Cardiac fibroblast (primary cell): ENCODE data around the gene RNU6-1.

ENCODE experiments used
- DNase-seq, 2 donors: peaks; one replicate each; pipeline versions ENCODE4 v3.0.0 to v3.0.0-alpha.2; 2010; ENCODE audit warnings: low read depth in 2 of 2
- H3K4me3 ChIP-seq, 2 donors: replicated peaks in 1 of 2; 1 replicate in 1 of 2; 2 replicates in 1 of 2; pipeline ENCODE4 v1.5.1; 2011; ENCODE audit warnings: low read depth in 2 of 2, low read length in 2 of 2, mild to moderate bottlenecking in 2 of 2, moderate library complexity in 1 of 2
- CTCF ChIP-seq: IDR thresholded peaks from one replicate; pipeline ENCODE4 v1.5.1; 2011; ENCODE audit warnings: low read depth, mild to moderate bottlenecking, low read length, inconsistent platforms

Gene RNU6-1

GRCh38 chr15:67831363-67831762 is 8.5 kb downstream of the RNU6-1 start:
- TF ChIP-seq CTCF = no peak
- H3K4me3 ChIP-seq = no peak overlapping the region
- DNase-seq = no peak

GRCh38 chr15:67829647-67830504 is 10.0 kb downstream of the RNU6-1 start:
- TF ChIP-seq CTCF = no peak
- DNase-seq = no peak
- no peak overlapping the region for H3K4me3 ChIP-seq

GRCh38 chr15:67828969-67829646 is 10.7 kb downstream of the RNU6-1 start:
- H3K4me3 ChIP-seq = no peak overlapping the region
- no peak for DNase-seq
- TF ChIP-seq CTCF = no peak

- no peak overlapping the region for H3K4me3 ChIP-seq
- no peak for DNase-seq
Observed at GRCh38 chr15:67828278-67828968, 11.4 kb downstream of the RNU6-1 start.

GRCh38 chr15:67827562-67828277 is 12.1 kb downstream of the RNU6-1 start:
- H3K4me3 ChIP-seq = no peak overlapping the region
- TF ChIP-seq CTCF = no peak
- no peak for DNase-seq

More at GRCh38 chr15:67828278-67828968, 11.4 kb downstream of the RNU6-1 start:
- TF ChIP-seq CTCF = no peak
